Measurements from ENCODE around the gene YRDC.
A peak's percentile ranks its signal among the peaks of the same experiment; 100 is the strongest.

YRDC gene

DNA sequence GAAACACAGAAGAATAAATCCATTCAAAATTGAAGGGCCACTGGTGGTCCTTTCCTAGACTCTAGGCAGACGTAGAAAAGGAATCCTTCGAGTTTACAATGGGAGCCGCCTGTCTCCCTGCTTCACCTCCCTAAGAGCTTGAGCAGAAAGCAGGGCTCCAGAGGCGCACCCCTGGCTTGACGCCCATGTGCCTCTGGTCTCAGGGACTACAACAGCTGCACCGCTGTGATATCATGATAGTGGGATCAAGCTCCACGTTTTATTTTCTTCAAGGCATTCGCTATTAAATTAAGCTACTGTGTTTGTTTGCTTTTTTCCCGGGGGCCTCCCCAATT lies 821 bp downstream of the YRDC start:
- Histone ChIP-seq H3K27ac (ENCODE audit: low read depth, low read length) (no peak overlapping the region), H3K4me3 (ENCODE audit: low read depth in 1 of 2, low read length in 2 of 2) (peak overlapping the region; percentile 82 to 93), H3K9me3 (ENCODE audit: control insufficient read depth in 1 of 2, low read length in 2 of 2) (no peaks in the 10 kb centered on the region), H3K4me1 (ENCODE audit: control insufficient read depth in 1 of 2, insufficient read depth in 2 of 2, low read length in 2 of 2) (peaks cover 15 to 17% of the 10 kb centered on the region in 2 donors), H3K27me3 (ENCODE audit: control insufficient read depth in 1 of 2, insufficient read depth in 2 of 2, low read length in 2 of 2) (no peaks in the 10 kb centered on the region), H3K9ac (ENCODE audit: low read depth in 1 of 2, low read length in 2 of 2) (peak overlapping the region; percentile 76 to 88), H3K36me3 (ENCODE audit: control insufficient read depth in 1 of 2, insufficient read depth in 2 of 2, low read length in 2 of 2) (peaks cover 30 to 45% of the 10 kb centered on the region in 2 donors)

DNA sequence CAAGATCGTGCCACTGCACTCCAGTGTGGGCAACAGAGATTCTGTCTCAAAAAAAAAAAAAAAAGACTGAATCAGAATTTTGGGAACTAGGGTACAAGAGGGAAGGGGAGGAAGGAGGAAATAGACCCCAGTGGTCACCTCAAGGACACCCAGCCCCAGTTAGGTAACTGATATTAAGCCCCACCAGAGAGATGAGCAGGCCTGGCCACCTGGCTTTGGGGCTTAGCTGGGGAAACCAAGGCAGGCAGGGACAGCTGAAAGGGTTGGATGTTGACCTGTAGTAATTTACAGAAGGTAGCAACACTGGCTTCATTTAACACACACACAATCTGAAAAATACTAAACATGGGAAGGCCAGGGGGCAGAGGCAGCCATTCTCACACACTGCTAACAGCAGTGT lies 5.6 kb downstream of the YRDC start:
- Histone ChIP-seq H3K9ac (ENCODE audit: low read depth in 1 of 2, low read length in 2 of 2) (no peak overlapping the region), H3K9me3 (ENCODE audit: control insufficient read depth in 1 of 2, low read length in 2 of 2) (no peaks in the 10 kb centered on the region), H3K36me3 (ENCODE audit: control insufficient read depth in 1 of 2, insufficient read depth in 2 of 2, low read length in 2 of 2) (peaks cover 39 to 63% of the 10 kb centered on the region in 2 donors), H3K27ac (ENCODE audit: low read depth, low read length) (no peak overlapping the region), H3K4me3 (ENCODE audit: low read depth in 1 of 2, low read length in 2 of 2) (no peak overlapping the region), H3K4me1 (ENCODE audit: control insufficient read depth in 1 of 2, insufficient read depth in 2 of 2, low read length in 2 of 2) (peaks cover 7 to 10% of the 10 kb centered on the region in 2 donors), H3K27me3 (ENCODE audit: control insufficient read depth in 1 of 2, insufficient read depth in 2 of 2, low read length in 2 of 2) (no peaks in the 10 kb centered on the region)

DNA sequence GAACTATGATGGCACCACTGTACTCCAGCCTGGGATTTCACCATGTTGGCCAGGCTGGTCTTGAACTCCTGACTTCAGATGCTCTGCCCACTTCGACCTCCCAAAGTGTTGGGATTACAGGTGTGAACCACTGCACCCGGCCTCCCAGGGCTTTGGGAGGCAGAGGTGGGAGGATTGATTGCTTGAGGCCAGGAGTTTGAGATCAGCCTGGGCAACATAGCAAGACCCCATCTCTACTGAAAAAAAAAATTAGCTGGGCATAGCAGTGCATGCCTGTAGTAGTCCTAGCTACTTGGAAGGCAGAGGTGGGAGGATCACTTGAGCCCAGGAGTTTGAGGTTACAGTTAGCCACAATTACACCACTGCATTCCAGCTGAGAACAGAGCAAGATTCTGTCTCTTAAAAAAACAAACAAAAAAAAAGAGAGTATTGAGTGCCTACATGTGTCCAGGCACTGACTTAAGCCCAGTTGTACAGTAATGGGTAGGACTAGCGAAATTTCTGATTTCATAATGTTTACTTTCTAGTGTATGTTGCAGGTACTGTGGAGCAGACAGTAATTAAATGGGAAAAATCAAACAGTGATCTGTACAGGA lies 10.2 kb downstream of the YRDC start:
- Histone ChIP-seq H3K4me1 (ENCODE audit: control insufficient read depth in 1 of 2, insufficient read depth in 2 of 2, low read length in 2 of 2) (peaks cover 7 to 11% of the 10 kb centered on the region in 2 donors), H3K36me3 (ENCODE audit: control insufficient read depth in 1 of 2, insufficient read depth in 2 of 2, low read length in 2 of 2) (peaks cover 13 to 29% of the 10 kb centered on the region in 2 donors), H3K9me3 (ENCODE audit: control insufficient read depth in 1 of 2, low read length in 2 of 2) (no peaks in the 10 kb centered on the region), H3K9ac (ENCODE audit: low read depth in 1 of 2, low read length in 2 of 2) (no peak overlapping the region), H3K4me3 (ENCODE audit: low read depth in 1 of 2, low read length in 2 of 2) (no peak overlapping the region), H3K27ac (ENCODE audit: low read depth, low read length) (no peak overlapping the region), H3K27me3 (ENCODE audit: control insufficient read depth in 1 of 2, insufficient read depth in 2 of 2, low read length in 2 of 2) (no peaks in the 10 kb centered on the region)

DNA sequence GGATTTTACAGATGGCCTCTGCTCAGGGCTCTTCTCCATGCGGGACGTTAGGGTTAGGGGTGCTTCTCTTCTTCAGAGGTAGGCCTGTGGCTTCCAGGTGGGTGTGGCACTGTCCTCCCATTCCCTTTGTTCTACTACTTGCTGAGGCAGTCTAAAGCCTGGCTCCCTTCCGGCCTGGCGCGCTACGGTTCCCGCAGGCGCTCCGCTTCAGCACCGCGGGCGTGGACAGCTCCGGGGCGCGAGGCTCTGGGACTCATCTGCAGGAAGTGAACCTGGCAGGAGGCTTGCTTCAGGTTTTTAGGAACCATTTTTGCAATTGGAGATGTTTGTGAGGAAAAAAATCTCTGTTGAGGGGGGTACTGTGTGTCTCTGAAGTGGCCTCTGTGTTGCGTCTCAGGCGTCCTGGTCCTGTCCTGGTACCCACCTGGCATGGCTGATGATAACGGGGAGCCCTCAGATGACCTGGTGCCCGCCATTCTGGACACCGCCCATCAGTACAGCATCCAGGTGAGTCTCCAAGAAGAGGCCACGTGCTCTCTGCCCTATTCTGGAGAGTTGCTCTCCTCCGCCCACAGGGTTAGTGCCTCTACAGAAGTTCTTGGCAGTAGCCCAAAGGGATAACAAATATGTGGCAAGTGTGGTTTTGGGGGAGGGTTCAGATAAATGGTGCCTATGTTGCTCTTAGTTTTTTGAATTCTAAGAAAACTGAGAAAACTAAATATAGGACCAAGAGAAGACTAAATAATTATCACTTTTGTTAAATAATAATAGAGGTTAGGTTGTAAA lies 12.5 kb downstream of the YRDC start:
- H3K9ac ChIP-seq (ENCODE audit: low read depth in 1 of 2, low read length in 2 of 2) = no peak overlapping the region
- peak overlapping the region in 1 of 2 donors; percentile 74 for H3K4me3 ChIP-seq (ENCODE audit: low read depth in 1 of 2, low read length in 2 of 2)

GRCh38 chr1:37794372-37795339 lies 13.4 kb downstream of the YRDC start:
- Histone ChIP-seq H3K27ac (ENCODE audit: low read depth, low read length) (no peak overlapping the region), H3K4me3 (ENCODE audit: low read depth in 1 of 2, low read length in 2 of 2) (peak overlapping the region; percentile 43 to 74), H3K36me3 (ENCODE audit: control insufficient read depth in 1 of 2, insufficient read depth in 2 of 2, low read length in 2 of 2) (peaks cover 0 to 8% of the 10 kb centered on the region in 2 donors), H3K9ac (ENCODE audit: low read depth in 1 of 2, low read length in 2 of 2) (no peak overlapping the region), H3K27me3 (ENCODE audit: control insufficient read depth in 1 of 2, insufficient read depth in 2 of 2, low read length in 2 of 2) (peaks cover 0 to 4% of the 10 kb centered on the region in 2 donors), H3K4me1 (ENCODE audit: control insufficient read depth in 1 of 2, insufficient read depth in 2 of 2, low read length in 2 of 2) (peaks cover 7 to 11% of the 10 kb centered on the region in 2 donors), H3K9me3 (ENCODE audit: control insufficient read depth in 1 of 2, low read length in 2 of 2) (no peaks in the 10 kb centered on the region)

More for the DNA sequence above, 12.5 kb downstream of the YRDC start:
- H3K27ac ChIP-seq (ENCODE audit: low read depth, low read length) = no peak overlapping the region
- H3K36me3 ChIP-seq (ENCODE audit: control insufficient read depth in 1 of 2, insufficient read depth in 2 of 2, low read length in 2 of 2) = peaks cover 7 to 17% of the 10 kb centered on the region in 2 donors
- no peaks in the 10 kb centered on the region for H3K9me3 ChIP-seq (ENCODE audit: control insufficient read depth in 1 of 2, low read length in 2 of 2)
- peaks cover 0 to 4% of the 10 kb centered on the region in 2 donors for H3K27me3 ChIP-seq (ENCODE audit: control insufficient read depth in 1 of 2, insufficient read depth in 2 of 2, low read length in 2 of 2)
- H3K4me1 ChIP-seq (ENCODE audit: control insufficient read depth in 1 of 2, insufficient read depth in 2 of 2, low read length in 2 of 2) = peaks cover 7 to 11% of the 10 kb centered on the region in 2 donors

- H3K4me1 ChIP-seq (ENCODE audit: control insufficient read depth in 1 of 2, insufficient read depth in 2 of 2, low read length in 2 of 2) = peaks cover 7 to 11% of the 10 kb centered on the region in 2 donors
- no peak within 1 kb of the TSS for H3K9ac ChIP-seq (ENCODE audit: low read depth in 1 of 2, low read length in 2 of 2)
- peak within 1 kb of the TSS; percentile 55 to 74 for H3K4me3 ChIP-seq (ENCODE audit: low read depth in 1 of 2, low read length in 2 of 2)
- peaks cover 0 to 4% of the 10 kb centered on the region in 2 donors for H3K27me3 ChIP-seq (ENCODE audit: control insufficient read depth in 1 of 2, insufficient read depth in 2 of 2, low read length in 2 of 2)
- H3K9me3 ChIP-seq (ENCODE audit: control insufficient read depth in 1 of 2, low read length in 2 of 2) = no peaks in the 10 kb centered on the region
- H3K36me3 ChIP-seq (ENCODE audit: control insufficient read depth in 1 of 2, insufficient read depth in 2 of 2, low read length in 2 of 2) = peaks cover 0 to 4% of the 10 kb centered on the region in 2 donors
- no peak within 1 kb of the TSS for H3K27ac ChIP-seq (ENCODE audit: low read depth, low read length)
These were observed 14.1 kb downstream of the YRDC start, which contains the start of gene MANEAL for GRCh38 chr1:37793773-37794371. MANEAL (plus strand) TSS chr1:37793847; CDS start chr1:37794183, 336 bp downstream.

DNA sequence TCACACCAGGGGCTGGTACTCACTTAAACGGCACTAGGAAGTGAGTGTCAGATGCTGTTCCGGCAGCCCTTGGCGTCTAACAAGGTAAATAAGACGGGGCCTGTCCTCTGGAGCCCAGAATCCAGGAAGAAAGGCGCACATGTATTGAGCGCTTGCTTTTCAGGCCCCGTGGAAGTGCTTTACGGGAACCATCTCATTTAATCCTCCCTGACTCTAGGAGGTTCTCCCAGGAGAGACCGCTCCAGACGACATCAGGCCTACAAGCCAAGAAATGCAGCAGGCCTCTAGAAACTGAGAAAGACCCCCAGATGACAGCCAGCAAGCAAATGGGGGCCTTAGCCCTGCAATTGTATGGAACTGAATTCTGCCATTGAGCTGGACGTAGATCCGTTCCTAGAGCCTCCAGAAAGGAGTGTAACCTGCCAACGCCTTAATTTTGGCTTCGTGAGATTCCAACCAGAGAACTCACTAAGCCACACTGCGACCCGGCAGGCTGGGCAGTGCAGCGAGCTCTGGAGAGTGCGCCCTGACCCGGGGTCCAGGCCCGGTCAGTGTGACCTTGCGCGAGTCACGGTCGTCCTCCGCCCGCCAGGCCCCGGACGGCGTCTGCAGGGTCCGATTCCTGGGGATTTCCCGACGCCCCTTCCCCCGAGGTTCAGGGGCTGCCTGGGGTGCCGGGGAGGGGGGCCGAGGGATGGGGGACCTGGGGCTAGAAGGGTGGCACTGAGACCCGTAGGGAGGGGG lies 14.9 kb downstream of the YRDC start:
- Histone ChIP-seq H3K9ac (ENCODE audit: low read depth in 1 of 2, low read length in 2 of 2) (no peak overlapping the region), H3K4me3 (ENCODE audit: low read depth in 1 of 2, low read length in 2 of 2) (peak overlapping the region in 1 of 2 donors; percentile 74), H3K9me3 (ENCODE audit: control insufficient read depth in 1 of 2, low read length in 2 of 2) (no peaks in the 10 kb centered on the region), H3K27me3 (ENCODE audit: control insufficient read depth in 1 of 2, insufficient read depth in 2 of 2, low read length in 2 of 2) (peaks cover 0 to 4% of the 10 kb centered on the region in 2 donors), H3K27ac (ENCODE audit: low read depth, low read length) (no peak overlapping the region), H3K36me3 (ENCODE audit: control insufficient read depth in 1 of 2, insufficient read depth in 2 of 2, low read length in 2 of 2) (peaks cover 0 to 4% of the 10 kb centered on the region in 2 donors), H3K4me1 (ENCODE audit: control insufficient read depth in 1 of 2, insufficient read depth in 2 of 2, low read length in 2 of 2) (peaks cover 7 to 11% of the 10 kb centered on the region in 2 donors)

GRCh38 chr1:37782491-37782890 lies 25.5 kb downstream of the YRDC start:
- Histone ChIP-seq H3K9ac (ENCODE audit: low read depth in 1 of 2, low read length in 2 of 2) (no peak overlapping the region), H3K4me3 (ENCODE audit: low read depth in 1 of 2, low read length in 2 of 2) (no peak overlapping the region), H3K9me3 (ENCODE audit: control insufficient read depth in 1 of 2, low read length in 2 of 2) (no peaks in the 10 kb centered on the region), H3K27me3 (ENCODE audit: control insufficient read depth in 1 of 2, insufficient read depth in 2 of 2, low read length in 2 of 2) (no peaks in the 10 kb centered on the region), H3K4me1 (ENCODE audit: control insufficient read depth in 1 of 2, insufficient read depth in 2 of 2, low read length in 2 of 2) (peaks cover 5% of the 10 kb centered on the region in 2 donors), H3K36me3 (ENCODE audit: control insufficient read depth in 1 of 2, insufficient read depth in 2 of 2, low read length in 2 of 2) (no peaks in the 10 kb centered on the region), H3K27ac (ENCODE audit: low read depth, low read length) (no peak overlapping the region)

DNA sequence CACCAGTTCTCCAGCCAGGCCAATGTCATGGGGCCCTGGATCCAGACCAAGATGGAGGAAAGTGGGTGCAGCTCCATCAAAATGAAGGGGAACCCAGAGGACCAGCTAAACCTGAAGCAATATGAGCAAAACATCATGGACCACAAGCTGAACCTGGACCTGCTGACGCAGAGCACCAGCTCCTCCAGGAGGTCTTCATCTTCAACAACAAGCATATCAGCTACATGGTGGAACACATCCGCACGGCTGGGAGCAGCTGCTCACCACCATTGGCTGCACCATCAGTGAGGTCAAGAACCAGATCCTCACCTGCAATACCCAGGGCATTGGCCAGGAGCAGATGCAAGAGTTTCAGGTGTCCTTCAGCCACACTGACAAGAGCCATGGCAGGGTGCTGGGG lies 29.4 kb downstream of the YRDC start:
- H3K36me3 ChIP-seq (ENCODE audit: control insufficient read depth in 1 of 2, insufficient read depth in 2 of 2, low read length in 2 of 2) = no peaks in the 10 kb centered on the region
- H3K9ac ChIP-seq (ENCODE audit: low read depth in 1 of 2, low read length in 2 of 2) = no peak overlapping the region
- no peaks in the 10 kb centered on the region for H3K27me3 ChIP-seq (ENCODE audit: control insufficient read depth in 1 of 2, insufficient read depth in 2 of 2, low read length in 2 of 2)
- no peak overlapping the region for H3K27ac ChIP-seq (ENCODE audit: low read depth, low read length)
- H3K4me1 ChIP-seq (ENCODE audit: control insufficient read depth in 1 of 2, insufficient read depth in 2 of 2, low read length in 2 of 2) = peaks cover 5% of the 10 kb centered on the region in 2 donors
- no peak overlapping the region for H3K4me3 ChIP-seq (ENCODE audit: low read depth in 1 of 2, low read length in 2 of 2)
- no peaks in the 10 kb centered on the region for H3K9me3 ChIP-seq (ENCODE audit: control insufficient read depth in 1 of 2, low read length in 2 of 2)
